Measurements from ENCODE around the gene ELAC2.

The ELAC2 gene

DNA sequence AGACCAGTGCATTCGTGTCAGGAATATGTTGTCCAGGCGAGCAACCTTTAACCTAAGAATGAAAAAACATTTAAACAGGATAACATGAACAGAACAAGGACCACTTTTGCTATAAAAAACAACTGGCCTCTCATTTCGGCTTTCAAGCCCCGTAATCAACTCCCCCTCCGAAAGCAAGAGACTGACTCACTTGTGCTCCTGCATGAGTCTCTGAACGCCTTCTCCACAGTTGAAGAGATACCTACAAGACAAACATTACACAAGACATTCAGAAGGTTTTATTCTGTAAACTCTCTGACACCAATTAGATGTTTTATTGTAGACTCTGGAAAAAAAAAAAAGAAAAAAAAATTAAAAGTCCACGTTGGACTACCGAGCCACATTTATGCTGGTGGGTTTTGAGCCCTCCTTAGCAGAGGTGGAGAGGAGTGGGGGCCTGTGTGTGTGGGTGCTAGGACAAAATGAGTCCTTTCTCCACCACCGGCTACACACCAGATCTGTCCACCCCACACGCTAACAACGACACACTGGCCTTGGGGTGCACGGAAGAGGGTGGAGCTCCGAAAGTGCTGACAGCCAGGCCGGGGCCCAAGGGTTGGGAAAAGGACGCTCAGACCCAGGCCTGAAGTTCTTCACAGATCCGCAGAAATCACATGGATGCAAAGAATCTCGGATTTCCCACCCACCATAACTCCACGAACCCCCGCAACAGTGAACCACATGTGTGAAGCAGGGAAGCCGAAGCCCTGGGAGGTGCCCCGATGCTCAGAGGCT is 759 bp downstream of the ELAC2 start:
- peak; percentile 0 for DNase-seq

DNA sequence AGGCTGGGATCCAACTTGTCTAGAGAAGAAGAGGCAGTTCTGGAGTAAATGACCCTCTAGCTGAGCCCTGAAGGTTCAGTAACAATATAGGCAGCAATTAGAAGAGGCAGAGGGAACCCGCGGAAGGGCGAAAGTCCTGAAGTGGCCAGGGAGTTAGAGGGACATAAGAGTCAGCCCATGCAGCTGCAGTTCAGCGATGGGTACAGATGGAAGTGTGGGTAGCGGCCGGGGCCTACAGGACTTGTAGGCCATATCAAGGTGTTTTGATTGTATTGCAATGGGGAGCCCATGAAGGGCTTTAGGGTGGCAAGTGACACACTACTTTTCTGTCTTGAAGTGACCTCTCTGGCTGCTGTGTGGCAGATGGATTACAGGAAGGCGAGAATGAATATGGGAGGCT is 3.0 kb downstream of the ELAC2 start:
- no peak for DNase-seq

DNA sequence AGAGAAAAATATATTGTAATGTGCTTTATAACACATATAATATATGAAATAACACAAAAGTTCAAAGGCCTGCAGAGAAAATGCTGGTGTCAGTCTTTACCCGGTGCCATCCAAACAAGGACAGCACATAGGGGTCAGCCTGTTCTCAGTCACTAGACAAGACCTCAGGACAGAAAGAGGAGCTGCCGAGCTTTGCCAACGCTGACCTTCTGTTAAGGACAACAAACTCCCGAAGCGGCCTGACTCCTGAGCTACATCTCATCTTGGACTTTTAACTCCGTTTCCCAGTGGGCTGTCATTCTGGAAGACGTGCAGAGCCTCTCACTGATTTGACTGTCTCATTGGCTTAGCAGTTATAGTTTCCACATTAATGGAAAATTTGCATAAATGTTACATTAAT is 6.9 kb downstream of the ELAC2 start:
- DNase-seq: no peak

DNA sequence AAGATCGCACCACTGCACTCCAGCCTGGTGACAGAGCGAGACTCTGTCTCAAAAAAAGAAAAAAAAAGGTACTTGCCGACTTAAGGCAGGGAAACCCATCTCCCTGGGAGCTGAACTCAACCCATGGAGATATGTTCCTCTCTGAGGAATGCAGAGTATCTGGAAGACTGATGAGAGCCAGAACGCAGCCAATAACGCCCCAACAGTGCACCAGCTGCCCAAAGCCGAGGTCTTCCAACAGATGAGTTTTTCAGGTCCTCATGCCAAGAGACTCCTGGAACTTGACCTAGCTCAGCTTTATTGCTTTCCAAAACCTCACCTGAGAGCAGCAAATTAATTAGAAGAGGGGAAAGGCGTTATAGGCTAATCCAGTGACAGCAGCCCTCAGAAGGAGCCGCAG is 9.4 kb downstream of the ELAC2 start:
- DNase-seq: no peak

DNA sequence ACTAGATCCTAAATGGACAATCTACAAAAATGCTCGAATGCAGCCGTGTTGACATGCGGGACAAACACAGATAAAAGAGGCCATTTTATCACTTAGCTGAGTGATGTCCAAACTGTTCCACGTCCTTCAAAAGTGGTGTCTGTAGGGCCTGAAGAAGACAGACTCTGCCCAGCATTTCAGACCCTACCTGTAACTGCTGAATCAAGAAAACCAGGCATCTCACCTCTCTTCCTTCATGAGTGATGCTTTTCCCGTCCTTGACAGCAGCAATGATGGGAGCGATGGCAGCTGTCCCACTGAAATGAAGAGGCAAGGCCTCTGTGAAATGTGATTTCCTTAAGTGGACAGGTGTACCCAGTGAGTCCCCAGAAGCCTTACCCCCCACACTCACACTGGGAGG is 12.3 kb downstream of the ELAC2 start:
- no peak for DNase-seq

DNA sequence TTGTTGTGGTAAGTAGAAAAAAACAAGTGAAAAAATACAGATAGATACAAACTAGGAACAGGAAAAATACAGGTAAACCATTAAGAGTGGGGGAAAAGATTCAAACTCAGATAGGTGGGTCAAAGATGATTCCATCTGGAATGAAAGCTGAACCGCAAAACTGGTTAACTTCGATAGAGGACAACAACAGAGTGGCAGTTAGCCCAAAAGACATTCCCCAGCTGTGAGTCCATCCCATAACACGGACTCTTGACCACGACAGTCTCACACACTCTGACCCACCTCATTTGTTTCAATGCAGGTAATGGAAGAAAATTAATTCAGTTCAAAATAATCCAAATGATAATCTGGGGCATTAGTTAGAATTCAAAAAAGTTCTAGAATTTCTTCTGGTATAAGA is 13.5 kb downstream of the ELAC2 start:
- DNase-seq: no peak

DNA sequence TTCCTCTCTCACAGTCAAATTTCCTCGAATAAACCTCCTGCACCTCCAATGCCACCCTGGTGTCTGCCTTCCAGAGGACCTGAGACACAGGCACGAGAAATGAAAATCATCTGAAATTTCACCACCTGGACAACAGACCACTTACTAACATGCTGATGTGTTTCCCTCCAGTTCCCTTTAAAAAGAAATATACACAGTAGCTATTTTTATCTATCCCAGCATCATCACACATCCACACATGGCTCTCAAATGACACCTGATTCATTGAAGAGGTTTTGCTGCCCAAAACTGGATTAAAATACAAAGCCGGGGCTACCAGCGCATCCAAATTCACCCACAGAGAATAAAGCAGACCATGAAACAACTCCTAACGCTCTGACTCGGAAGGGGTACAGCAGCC is 13.9 kb downstream of the ELAC2 start:
- DNase-seq: no peak

DNA sequence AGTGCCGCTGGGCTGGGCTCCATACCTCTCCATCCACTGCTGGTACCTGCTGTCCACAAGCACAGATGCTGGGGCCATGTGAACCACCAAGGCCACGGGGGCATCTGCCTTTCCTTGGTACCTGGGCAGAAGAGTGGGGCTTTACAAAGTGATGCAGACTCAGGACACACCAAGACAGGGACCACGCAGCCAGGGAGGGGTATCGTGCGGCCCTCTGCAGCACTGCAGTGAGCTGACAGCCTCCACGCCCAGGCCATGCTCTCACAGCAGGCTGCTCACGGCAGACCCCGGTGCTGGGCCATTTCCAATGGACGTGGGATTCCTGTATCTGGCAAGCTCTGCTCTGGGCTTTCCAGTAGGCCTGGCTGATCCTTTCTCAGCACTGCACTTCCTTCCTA is 14.4 kb downstream of the ELAC2 start:
- DNase-seq: no peak

DNA sequence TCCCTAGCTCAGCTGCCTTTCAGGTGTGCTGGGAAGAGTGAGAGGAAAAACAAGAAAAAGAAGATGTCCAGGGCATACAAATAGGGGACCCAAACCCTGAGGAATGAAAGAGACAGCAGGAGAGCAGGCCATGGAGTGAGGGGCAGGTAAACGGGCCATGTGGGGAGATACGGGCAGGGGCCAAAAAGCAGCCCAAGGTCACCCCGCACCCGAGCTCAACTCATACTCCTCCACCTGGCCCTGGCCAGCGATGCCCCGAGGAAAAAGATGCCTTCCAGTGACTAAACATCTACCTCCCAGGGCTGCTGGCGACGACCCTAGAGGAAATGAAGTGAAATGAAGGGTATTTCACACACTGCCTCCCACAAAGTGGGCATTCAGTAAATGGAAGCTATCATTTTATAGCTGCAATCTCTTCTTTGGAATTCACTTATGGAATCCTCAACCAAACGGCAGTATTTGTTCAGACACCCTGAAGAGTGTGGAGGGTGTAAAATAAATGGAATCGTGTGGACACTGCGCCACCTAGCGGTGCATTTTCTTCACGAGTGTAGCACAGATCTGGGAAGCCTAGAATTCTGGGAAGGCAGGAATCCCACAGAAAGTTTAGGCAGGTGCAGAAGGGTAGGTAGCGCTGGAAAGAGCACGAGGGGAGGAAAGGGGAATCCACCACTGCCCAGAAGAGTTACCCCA is 14.9 kb downstream of the ELAC2 start:
- DNase-seq: peak; percentile 57

DNA sequence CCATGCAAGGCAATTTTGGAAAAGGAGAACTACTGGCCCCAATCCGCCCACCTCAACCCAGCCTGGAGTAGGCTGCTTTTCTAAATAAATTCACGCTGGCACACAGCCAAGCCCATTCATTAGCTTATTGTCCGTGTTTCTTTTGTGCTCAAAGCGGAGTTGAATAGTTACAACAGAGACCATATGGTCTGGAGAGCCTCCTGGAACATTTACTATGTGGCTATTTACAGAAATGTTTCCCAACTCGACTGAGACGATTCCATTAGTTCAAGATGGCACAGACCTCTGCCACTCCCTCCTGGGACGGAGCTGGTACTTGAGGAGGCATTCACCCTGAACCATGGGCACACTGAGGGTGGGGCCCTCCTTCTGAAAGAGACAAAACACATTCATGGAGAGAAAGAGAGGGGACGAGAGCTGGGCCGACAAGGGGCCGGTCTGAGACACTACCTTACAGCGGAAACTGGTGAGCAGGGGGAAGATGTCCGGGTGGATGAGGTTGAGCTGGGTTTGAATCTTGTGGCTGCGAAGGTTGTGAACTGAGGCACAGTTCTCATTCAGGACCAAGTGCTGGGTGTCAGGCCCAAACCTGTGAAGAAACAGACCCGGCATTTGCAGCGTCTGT is 15.7 kb downstream of the ELAC2 start:
- no peak for DNase-seq

DNA sequence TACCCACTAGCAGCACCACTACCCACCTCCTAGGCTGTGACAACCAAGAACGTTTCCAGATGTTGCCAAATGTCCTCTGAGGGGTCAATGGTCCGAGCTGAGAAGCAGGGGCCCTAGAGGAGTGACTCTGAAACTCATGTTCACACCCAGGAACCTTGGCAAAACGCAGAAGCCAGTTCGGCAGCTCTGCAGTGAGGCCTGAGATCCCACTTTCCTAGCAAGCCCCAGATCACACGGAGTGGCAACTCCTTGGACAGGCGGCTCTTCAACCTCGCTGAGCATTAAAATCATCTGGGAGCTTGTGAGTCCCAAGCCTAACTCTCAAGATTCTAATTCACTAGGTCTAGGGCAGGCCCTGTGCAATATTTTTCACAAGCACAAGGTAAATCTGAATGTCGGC is 17.3 kb downstream of the ELAC2 start:
- DNase-seq: no peak

DNA sequence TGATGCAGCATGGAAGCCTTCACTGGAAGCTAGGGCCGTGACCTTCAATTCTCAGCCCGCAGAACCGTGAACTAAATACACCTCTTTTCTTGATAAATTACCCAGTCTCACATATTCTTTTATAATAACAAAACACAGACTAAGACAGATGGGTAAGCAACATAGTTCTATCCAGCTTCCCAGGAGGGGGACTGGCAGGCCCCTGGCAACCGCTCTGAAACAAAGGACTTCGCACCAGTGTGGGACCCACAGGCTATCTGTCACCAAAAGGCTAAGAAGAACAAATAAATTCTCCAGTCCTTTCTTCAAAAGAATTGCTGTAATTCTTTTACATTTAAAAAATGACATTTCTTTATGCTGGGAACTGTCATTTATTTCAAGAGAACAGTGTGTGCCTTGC is 19.0 kb downstream of the ELAC2 start:
- no peak for DNase-seq

DNA sequence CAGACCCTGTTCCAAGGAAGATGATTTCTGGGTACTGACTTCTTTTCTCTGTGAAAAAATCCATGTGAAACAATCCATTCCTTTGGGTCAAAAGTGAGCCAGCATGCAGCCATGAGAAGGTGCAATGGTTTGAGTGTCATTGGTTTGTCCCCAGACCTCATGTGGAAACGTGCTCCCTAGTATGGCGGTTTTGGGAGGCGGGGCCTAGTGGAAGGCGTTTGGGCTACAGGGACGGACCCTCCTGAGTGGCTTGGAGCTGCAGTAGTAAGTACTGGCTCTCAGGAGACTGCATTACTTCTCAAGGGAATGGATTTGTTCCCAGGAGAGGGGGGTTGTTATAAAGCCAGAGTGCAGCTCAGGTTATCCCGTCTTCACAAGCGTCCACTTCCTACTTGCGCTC is 19.4 kb downstream of the ELAC2 start:
- no peak for DNase-seq

DNA sequence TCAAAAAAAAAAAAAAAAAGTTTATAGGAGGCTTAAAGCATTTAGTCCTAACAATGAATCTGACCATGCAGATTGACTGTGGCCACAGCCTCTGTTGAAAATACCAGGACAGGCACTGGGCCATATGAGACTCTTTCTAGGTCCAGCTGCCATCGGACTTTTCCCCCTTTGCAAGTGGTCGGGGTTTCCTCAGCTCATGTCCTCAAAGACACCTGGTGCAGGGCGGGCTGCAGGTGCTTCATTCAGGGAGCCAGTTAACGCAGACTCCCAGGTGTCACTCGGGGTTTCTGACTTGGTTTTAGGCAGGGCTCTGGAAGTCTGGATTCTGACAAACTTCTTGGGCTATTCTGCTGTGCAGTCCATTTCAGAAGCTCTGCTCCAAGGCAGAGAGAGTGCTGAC is 20.9 kb downstream of the ELAC2 start:
- no peak for DNase-seq

DNA sequence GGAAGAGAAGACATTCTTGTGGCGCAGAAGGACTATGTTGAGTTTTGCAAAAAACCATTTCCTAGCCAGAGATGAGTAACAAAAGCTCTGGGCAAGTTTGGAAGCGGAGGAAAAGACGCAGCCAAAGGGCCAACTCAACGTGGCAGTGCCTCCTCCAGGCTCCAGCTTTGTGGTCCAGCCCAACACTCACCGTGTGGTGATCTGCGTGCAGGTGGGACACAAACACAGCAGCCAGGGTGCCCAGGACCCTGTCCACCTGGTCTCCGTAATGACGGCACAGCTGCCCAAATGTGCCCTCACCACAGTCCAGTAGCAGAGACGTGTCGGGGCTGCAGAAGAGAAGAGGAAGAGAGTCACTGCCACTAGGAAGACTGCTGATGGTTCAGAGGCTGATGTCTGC is 21.5 kb downstream of the ELAC2 start:
- DNase-seq: no peak

DNA sequence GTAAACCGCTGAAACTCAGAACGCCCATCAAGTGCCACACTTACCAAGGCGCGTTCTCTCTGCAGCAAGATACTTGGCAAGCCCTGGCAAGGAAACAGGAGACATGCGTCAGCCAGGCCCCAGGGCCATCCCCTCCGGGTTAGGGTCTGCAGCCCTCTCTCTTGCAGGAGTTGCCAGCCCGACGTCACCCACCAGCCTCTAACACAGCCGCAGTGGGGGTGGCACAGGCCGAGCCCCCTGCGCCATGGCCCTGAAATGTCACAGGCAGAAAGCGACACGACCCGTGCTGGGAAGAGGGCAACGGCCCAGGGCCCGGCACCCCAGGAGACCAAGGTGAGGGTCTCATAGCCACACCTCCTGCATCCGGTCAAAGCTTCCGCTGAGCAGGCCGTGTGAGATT is 21.9 kb downstream of the ELAC2 start:
- no peak for DNase-seq

DNA sequence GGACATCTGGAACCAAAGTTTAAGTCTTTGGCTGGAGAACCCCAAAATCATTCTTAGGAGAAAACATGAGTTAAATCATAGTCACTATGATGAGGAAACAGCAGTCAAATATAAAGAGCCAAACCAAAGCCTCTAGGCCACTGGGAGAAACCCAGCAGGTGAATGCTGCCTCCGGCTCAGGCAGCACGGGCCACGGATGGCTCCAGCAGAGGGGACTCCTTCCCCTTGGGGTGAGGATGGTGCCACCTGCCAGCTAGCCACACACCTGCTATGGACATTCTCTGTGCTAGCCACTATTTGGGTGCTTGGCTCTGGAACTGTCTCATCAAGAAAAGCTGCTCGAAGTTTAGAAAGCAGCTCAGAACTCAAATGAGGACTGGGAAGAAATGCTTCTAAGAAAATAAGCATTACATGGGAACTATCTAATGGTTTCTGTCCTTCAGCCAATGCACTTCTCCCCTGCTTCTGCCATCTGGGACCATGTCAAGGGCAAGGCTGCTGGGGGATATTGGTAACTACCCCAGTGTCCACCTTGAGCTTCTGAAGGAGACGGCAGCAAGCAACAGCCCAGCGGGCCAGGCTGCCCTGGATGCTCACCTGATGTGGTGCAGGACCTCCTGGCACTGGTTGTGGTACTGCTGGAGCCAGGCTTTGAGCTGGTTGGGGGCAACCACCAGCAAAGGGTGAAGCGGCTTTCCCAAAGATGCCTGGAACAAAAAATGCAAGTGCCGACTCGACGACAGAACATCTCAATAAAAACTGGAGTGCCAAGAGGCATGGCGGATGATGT is 22.5 kb downstream of the ELAC2 start:
- DNase-seq: no peak

DNA sequence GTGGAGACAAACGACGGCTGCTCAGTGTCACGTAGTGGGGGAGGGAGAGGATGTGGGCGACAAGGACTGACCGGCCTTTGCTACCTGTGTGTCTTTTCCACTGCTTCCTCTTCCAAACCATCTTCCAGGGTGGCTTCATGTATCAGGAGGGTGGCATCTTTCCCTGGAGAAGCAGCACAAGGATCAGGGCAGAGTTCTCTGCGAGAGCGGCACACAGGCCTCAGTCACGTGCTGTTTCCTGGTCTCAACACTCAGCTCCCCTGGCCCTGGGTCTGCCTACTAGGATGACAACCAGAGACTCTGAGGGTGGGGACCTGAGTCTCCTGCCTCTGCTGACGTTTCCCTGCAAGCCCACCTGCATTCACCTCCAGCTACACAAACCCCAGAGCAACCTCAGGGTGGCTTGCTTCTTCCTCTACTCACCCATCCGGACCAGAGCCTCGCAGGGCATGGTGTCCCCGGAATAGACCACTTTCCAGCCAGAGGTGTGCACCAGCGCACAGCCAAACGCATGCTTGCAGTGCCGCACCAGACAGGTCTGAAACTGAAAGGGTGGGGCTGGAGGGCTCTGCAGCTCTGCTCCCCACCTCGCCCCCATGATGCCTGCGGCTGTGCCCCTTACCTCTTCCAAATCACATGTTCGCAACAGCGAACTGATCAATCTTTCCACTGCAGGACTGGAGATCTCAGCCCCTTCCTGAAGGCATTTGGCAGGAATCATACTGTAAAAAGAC is 23.3 kb downstream of the ELAC2 start:
- DNase-seq: no peak

DNA sequence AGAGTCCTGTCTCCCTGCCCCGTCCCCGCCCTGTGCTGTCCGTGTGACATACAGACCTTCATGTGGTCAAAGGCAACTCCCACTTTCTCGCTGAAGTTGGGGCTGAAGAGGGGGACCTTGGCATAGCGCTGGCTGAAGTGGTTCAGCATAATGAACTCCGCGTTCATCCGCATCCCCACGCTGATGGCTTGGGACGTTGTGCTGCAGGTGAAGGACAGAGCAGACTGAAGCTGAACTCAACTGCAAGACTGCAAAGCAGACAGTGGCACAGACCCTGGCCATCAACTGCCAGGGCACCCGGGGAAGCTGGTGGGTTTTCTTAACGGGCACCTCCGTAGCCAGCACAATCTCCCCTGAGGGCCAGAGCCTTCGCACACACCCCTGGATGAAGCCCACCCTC is 24.2 kb downstream of the ELAC2 start:
- DNase-seq: no peak

DNA sequence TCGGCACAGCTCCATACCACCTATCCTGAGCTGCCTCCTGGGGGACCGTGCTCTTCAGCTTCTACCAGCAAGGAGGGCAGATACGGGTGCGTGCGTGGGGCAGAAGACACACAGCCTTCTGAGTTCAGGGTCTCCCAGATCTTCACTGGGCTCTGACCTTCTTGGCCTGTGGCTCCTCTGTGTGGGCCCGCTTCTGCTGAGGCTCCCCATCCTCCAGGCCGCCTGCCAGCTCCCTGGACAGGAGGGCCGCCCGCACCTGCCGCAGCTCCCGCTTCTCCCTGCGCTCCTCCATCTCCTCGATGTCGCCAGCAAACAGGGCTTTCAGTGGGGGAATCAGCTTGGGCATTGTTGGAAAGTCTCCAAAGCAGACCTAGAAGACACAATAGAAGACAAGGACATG is 25.2 kb downstream of the ELAC2 start:
- DNase-seq: no peak

DNA sequence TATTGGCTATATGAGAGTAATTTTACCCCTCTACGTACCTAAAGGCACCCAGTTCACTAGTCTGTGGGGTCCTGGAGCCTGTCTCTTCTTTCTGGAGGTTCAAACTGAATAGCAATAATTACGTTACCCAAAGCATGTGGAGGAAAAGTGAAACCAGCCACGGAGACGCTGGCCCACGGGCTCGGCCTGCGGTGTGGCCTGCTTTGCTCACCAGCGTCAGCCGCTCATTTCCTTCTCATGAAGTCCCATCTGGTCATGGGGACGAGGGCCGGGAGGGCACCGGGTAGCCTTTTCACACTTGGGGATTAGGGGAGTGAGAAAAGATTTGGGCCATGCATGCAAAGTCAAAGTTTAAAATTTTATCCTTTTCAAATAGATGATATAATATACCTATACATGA is 26.9 kb downstream of the ELAC2 start:
- no peak for DNase-seq

DNA sequence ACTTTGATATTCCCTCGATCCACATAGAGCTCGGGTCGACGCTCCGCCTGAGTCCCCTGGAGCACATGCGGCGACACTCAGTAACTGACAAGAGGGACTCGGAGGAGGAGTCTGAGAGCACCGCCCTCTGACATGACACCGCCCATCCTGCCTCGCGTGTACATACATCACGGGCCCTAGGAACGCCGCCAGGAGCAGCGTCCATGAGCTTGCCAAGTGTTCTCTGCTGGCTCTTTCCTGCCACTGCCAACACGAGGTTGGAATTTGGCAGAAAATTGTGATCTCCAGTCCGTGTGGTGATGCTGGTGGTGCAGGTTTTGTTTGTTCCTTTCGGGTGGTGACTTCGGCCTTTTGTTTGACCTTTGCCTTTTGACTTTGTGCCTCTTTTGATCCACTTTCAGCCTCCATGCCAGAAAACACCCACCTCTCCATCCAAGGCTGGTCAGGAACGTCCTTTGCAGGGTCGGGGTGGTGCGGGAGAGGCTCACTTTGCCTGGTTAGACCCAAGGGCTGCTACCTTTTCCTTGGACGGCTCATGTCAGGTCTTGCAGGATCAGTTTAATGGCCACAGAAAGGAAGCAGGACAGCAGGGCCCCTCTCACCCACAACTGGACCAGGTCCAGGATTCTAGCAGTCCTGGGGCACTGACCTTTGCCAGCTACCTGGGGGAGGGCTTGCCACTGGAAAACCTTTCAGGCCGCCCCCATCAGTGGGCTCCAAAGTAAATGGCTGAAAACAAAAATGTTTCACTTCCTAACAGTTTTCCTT is 27.6 kb downstream of the ELAC2 start:
- DNase-seq: peak; percentile 40

All from DMS53 (cell line).